Neural cell (in vitro differentiated cells): ENCODE data around the gene DDC. TPM values are rescaled to one million over a fixed set of nuclear protein-coding genes. Genes with fewer than 3 reads are reported as not detected.

ENCODE experiments used
- H2AFZ ChIP-seq: fragments of 200-600, 300-800 bp; sonication (generic), shearing (Covaris generic); 2 replicates; pipeline ENCODE4 v1.6.0; 2014; ENCODE audit warnings: low read depth, mild to moderate bottlenecking, antibody characterized with exemption, low read length, moderate library complexity
- H3F3A ChIP-seq: fragments of 200-600 bp; shearing (Covaris generic); 2 replicates; pipeline ENCODE4 v1.6.1; 2016; ENCODE audit warnings: mild to moderate bottlenecking, moderate library complexity, mixed read lengths, antibody characterized with exemption, low read length; ENCODE audit not compliant: insufficient read depth, poor library complexity, severe bottlenecking
- H3K27ac ChIP-seq: fragments of 200-600, 300-800 bp; sonication (generic), shearing (Covaris generic); 2 replicates; pipeline ENCODE4 v1.5.1; 2014; ENCODE audit warnings: mild to moderate bottlenecking, low read length, moderate library complexity
- H3K27me3 ChIP-seq: fragments of 300-800, 200-600 bp; sonication (generic), shearing (Covaris generic); 2 replicates; pipeline ENCODE4 v1.6.0; 2014; ENCODE audit warnings: mild to moderate bottlenecking, low read depth, low read length, moderate library complexity; ENCODE audit not compliant: insufficient read depth
- H3K36me3 ChIP-seq: fragments of 300-800, 200-600 bp; sonication (generic), shearing (Covaris generic); 2 replicates; pipeline ENCODE4 v1.5.1; 2014; ENCODE audit warnings: mild to moderate bottlenecking, antibody characterized with exemption, low read length, moderate library complexity; ENCODE audit not compliant: insufficient read depth
- H3K4me2 ChIP-seq: fragments of 300-800, 200-600 bp; sonication (generic), shearing (Covaris generic); 2 replicates; pipeline ENCODE4 v1.6.0; 2014; ENCODE audit warnings: mild to moderate bottlenecking, low read length
- H3K4me3 ChIP-seq: fragments of 300-800, 200-600 bp; sonication (generic), shearing (Covaris generic); 2 replicates; pipeline ENCODE4 v1.5.1; 2014; ENCODE audit warnings: mild to moderate bottlenecking, low read length, moderate library complexity
- H3K79me2 ChIP-seq: fragments of 200-600 bp; shearing (Covaris generic); replicated peaks from 2 replicates; pipeline ENCODE4 v1.6.0; 2014; ENCODE audit warnings: mild to moderate bottlenecking, low read length, moderate library complexity; ENCODE audit not compliant: insufficient read depth
- H3K9ac ChIP-seq: fragments of 300-800, 200-600 bp; sonication (generic), shearing (Covaris generic); 2 replicates; pipeline ENCODE4 v1.6.1; 2016; ENCODE audit warnings: mild to moderate bottlenecking, low read length, mixed read lengths
- H3K9me2 ChIP-seq: fragments of 200-600 bp; shearing (Covaris generic); 2 replicates; pipeline ENCODE4 v1.6.1; 2016; ENCODE audit warnings: mild to moderate bottlenecking, low read length, mixed read lengths; ENCODE audit not compliant: insufficient read depth
- H3K9me3 ChIP-seq: fragments of 200-600, 300-800 bp; sonication (generic), shearing (Covaris generic); 2 replicates; pipeline ENCODE4 v1.6.1; 2016; ENCODE audit warnings: mild to moderate bottlenecking, mixed run types, low read length, moderate library complexity, mixed read lengths
- H4K20me1 ChIP-seq: fragments of 200-600 bp; shearing (Covaris generic); 2 replicates; pipeline ENCODE4 v1.6.1; 2016; ENCODE audit warnings: mild to moderate bottlenecking, mixed run types; ENCODE audit not compliant: insufficient read depth
- EP300 ChIP-seq: fragments of 450-650 bp; conservative IDR thresholded peaks from 2 replicates; pipeline ENCODE4 v1.6.1; 2014; ENCODE audit warnings: antibody characterized with exemption, mild to moderate bottlenecking, moderate library complexity; ENCODE audit not compliant: poor library complexity, severe bottlenecking
- EZH2 ChIP-seq: fragments of 200-600, 300-800 bp; shearing (Covaris generic), sonication (generic); IDR thresholded peaks from 2 replicates; pipeline ENCODE4 v1.6.1; 2014; ENCODE audit warnings: antibody characterized with exemption, low read length, borderline replicate concordance, mild to moderate bottlenecking; ENCODE audit not compliant: insufficient read depth, poor library complexity, severe bottlenecking
- MXI1 ChIP-seq: fragments of 450-650 bp; conservative IDR thresholded peaks from 2 replicates; pipeline ENCODE4 v1.6.1; 2014; ENCODE audit warnings: antibody characterized with exemption, mild to moderate bottlenecking; ENCODE audit not compliant: poor library complexity, severe bottlenecking
- POLR2AphosphoS5 ChIP-seq: IDR thresholded peaks from 2 replicates; pipeline ENCODE4 v1.6.1; 2012
- RAD21 ChIP-seq: fragments of 450-650 bp; conservative IDR thresholded peaks from 2 replicates; pipeline ENCODE4 v1.6.1; 2014; ENCODE audit warnings: antibody characterized with exemption, mild to moderate bottlenecking, moderate library complexity
- SMC3 ChIP-seq: fragments of 450-650 bp; conservative IDR thresholded peaks from 2 replicates; pipeline ENCODE4 v1.6.1; 2014; ENCODE audit warnings: antibody characterized with exemption, mild to moderate bottlenecking, moderate library complexity; ENCODE audit not compliant: poor library complexity
- TAF1 ChIP-seq: IDR thresholded peaks from 2 replicates; pipeline ENCODE4 v1.6.1; 2012; ENCODE audit warnings: low read depth
- polyA plus RNA-seq: library from polyadenylated mRNA; depleted of rRNA; stranded (reverse); fragments of >200 nt; gene quantifications from 2 replicates; pipeline ENCODE4 v1.2.3, GENCODE V29; 2014
- TF ChIP-seq, protein P1 (sequence below): fragments of 450-650 bp; IDR thresholded peaks from 2 replicates; pipeline ENCODE4 v1.5.1; 2014; ENCODE audit warnings: antibody characterized with exemption, mild to moderate bottlenecking, moderate library complexity; ENCODE audit not compliant: poor library complexity, severe bottlenecking
- TF ChIP-seq, protein P2 (sequence below): IDR thresholded peaks from 2 replicates; pipeline ENCODE4 v1.6.1; 2012; ENCODE audit warnings: borderline replicate concordance

DDC gene
- polyA plus RNA-seq, 1 donor from 2014 or later = 42.9 TPM

DNA sequence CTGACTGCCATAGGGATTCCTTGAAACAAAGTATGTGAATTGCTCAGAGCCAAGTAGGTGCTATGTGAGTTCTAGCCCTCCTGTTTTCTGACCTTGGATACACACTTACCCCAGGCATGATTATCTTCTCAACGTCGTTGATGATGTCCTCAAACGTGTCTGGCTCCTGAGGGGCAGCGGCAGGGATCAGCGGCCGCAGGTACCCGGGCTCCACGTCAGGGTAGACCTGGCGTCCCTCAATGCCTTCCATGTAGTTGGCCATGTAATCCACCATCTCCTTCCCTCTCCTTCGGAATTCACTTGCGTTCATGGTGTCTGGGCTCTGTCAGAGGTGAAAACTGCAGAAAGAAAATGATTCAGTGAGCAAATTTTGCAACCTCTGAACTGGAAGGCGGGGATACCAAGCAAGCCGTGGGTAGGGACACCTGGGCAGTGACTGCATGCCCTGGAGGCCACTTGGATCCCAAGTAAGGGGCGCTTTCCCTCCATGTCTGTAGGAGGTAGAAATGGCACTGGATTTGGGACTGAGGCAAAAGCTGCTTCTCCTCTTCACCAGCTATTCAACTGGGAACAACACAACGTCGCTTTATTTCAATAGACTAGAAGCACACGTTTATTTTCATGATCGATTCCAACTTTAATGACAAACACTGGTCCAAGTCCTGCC, 21.3 kb downstream of the DDC start:
- H3K9me3 ChIP-seq = no peaks in the 10 kb centered on the region
- H4K20me1 ChIP-seq = no peaks in the 10 kb centered on the region
- no peak overlapping the region for H3K4me3 ChIP-seq
- no peak overlapping the region for H2AFZ ChIP-seq
- no peaks in the 10 kb centered on the region for H3F3A ChIP-seq
- H3K4me2 ChIP-seq = no peak overlapping the region
- H3K27me3 ChIP-seq = no peaks in the 10 kb centered on the region
- TF ChIP-seq, protein P1, sequence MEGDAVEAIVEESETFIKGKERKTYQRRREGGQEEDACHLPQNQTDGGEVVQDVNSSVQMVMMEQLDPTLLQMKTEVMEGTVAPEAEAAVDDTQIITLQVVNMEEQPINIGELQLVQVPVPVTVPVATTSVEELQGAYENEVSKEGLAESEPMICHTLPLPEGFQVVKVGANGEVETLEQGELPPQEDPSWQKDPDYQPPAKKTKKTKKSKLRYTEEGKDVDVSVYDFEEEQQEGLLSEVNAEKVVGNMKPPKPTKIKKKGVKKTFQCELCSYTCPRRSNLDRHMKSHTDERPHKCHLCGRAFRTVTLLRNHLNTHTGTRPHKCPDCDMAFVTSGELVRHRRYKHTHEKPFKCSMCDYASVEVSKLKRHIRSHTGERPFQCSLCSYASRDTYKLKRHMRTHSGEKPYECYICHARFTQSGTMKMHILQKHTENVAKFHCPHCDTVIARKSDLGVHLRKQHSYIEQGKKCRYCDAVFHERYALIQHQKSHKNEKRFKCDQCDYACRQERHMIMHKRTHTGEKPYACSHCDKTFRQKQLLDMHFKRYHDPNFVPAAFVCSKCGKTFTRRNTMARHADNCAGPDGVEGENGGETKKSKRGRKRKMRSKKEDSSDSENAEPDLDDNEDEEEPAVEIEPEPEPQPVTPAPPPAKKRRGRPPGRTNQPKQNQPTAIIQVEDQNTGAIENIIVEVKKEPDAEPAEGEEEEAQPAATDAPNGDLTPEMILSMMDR = no peak
- no peak for TF ChIP-seq SMC3
- TF ChIP-seq TAF1 = no peak
- TF ChIP-seq POLR2AphosphoS5 = no peak
- TF ChIP-seq RAD21 = no peak
- no peak for TF ChIP-seq EZH2
- TF ChIP-seq MXI1 = no peak
- no peak overlapping the region for H3K27ac ChIP-seq
- H3K36me3 ChIP-seq = no peaks in the 10 kb centered on the region
- no peaks in the 10 kb centered on the region for H3K9me2 ChIP-seq
- H3K79me2 ChIP-seq = no peaks in the 10 kb centered on the region
- no peak overlapping the region for H3K9ac ChIP-seq

DNA sequence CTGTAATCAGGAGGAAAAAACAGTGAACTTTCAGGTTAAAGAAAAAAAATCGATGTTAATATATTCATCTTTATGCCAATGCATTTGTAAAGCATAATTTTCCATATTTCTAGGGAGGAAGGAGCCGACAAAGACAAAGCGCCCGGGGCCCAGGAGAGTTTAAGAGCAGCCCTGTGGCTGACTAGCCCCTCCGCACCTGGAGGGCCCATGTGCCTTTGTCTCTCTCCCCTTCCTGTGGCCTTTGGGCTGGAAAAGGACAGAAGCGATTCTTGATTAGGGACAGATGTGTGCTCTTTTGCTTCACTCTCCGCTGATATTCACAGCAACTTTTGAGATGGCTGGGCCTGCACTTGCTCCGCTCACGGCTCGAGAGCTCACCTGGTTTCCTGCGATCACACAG, 23.1 kb downstream of the DDC start:
- no peaks in the 10 kb centered on the region for H3K9me2 ChIP-seq
- no peaks in the 10 kb centered on the region for H3K79me2 ChIP-seq
- TF ChIP-seq EP300 (no peak), POLR2AphosphoS5 (no peak), SMC3 (no peak), TAF1 (no peak), EZH2 (no peak), RAD21 (no peak)
- TF ChIP-seq, protein P2, sequence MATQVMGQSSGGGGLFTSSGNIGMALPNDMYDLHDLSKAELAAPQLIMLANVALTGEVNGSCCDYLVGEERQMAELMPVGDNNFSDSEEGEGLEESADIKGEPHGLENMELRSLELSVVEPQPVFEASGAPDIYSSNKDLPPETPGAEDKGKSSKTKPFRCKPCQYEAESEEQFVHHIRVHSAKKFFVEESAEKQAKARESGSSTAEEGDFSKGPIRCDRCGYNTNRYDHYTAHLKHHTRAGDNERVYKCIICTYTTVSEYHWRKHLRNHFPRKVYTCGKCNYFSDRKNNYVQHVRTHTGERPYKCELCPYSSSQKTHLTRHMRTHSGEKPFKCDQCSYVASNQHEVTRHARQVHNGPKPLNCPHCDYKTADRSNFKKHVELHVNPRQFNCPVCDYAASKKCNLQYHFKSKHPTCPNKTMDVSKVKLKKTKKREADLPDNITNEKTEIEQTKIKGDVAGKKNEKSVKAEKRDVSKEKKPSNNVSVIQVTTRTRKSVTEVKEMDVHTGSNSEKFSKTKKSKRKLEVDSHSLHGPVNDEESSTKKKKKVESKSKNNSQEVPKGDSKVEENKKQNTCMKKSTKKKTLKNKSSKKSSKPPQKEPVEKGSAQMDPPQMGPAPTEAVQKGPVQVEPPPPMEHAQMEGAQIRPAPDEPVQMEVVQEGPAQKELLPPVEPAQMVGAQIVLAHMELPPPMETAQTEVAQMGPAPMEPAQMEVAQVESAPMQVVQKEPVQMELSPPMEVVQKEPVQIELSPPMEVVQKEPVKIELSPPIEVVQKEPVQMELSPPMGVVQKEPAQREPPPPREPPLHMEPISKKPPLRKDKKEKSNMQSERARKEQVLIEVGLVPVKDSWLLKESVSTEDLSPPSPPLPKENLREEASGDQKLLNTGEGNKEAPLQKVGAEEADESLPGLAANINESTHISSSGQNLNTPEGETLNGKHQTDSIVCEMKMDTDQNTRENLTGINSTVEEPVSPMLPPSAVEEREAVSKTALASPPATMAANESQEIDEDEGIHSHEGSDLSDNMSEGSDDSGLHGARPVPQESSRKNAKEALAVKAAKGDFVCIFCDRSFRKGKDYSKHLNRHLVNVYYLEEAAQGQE = no peak
- no peak overlapping the region for H3K9ac ChIP-seq
- H3K4me2 ChIP-seq = no peak overlapping the region
- no peaks in the 10 kb centered on the region for H3K9me3 ChIP-seq
- H3F3A ChIP-seq = no peaks in the 10 kb centered on the region
- H2AFZ ChIP-seq = no peak overlapping the region
- H3K27ac ChIP-seq = no peak overlapping the region
- H4K20me1 ChIP-seq = no peaks in the 10 kb centered on the region
- no peaks in the 10 kb centered on the region for H3K36me3 ChIP-seq
- H3K27me3 ChIP-seq = no peaks in the 10 kb centered on the region
- no peak overlapping the region for H3K4me3 ChIP-seq
